GM12864 (cell line): ENCODE measurements around the gene RASL11B.

ENCODE experiments used
- DNase-seq: peaks from one replicate; pipeline ENCODE4 v3.0.0-alpha.2; 2011; ENCODE audit warnings: low read depth
- H3K4me3 ChIP-seq: 2 replicates; pipeline ENCODE4 v1.5.1; 2011; ENCODE audit warnings: mild to moderate bottlenecking, low read depth, low read length, control low read depth
- CTCF ChIP-seq: IDR thresholded peaks from 2 replicates; pipeline ENCODE4 v1.5.1; 2011; ENCODE audit warnings: low read depth, mild to moderate bottlenecking, moderate library complexity, low read length, control low read depth, inconsistent platforms; ENCODE audit errors: missing control alignments

Gene RASL11B

GRCh38 chr4:52843958-52844357 lies 18.2 kb upstream of the RASL11B start:
- no peak for DNase-seq
- H3K4me3 ChIP-seq: no peak overlapping the region
- TF ChIP-seq CTCF: no peak

- DNase-seq: no peak
- no peak for TF ChIP-seq CTCF
- H3K4me3 ChIP-seq: no peak overlapping the region
Measured at GRCh38 chr4:52844596-52844995, 17.5 kb upstream of the RASL11B start.

GRCh38 chr4:52846502-52846901 lies 15.6 kb upstream of the RASL11B start:
- no peak for DNase-seq
- H3K4me3 ChIP-seq: no peak overlapping the region
- TF ChIP-seq CTCF: no peak

DNA sequence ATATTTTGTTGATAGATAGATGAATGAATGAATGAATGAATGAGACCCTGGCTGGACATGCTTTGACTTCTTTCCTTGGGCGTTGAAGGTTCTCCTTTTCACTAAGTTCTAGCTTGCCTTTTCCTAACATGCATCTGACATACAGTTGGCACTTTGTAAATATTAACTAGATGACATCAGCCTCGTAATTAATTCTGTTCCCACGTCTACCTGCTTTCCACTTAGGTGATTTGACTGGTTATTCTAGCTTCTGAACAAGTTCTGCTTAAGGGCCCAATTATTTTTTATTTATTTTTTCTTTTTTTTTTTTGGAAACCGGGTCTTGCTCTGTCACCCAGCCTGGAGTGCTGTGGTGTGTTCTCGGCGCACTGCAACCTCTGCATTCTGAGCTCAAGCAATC lies 13.9 kb upstream of the RASL11B start:
- DNase-seq: no peak
- H3K4me3 ChIP-seq: no peak overlapping the region
- TF ChIP-seq CTCF: no peak

- DNase-seq: no peak
- no peak for TF ChIP-seq CTCF
- no peak overlapping the region for H3K4me3 ChIP-seq
Measured at GRCh38 chr4:52850406-52851124, 11.6 kb upstream of the RASL11B start.

- no peak for TF ChIP-seq CTCF
- no peak overlapping the region for H3K4me3 ChIP-seq
- DNase-seq: no peak
Measured at GRCh38 chr4:52852041-52852440, 10.1 kb upstream of the RASL11B start.

DNA sequence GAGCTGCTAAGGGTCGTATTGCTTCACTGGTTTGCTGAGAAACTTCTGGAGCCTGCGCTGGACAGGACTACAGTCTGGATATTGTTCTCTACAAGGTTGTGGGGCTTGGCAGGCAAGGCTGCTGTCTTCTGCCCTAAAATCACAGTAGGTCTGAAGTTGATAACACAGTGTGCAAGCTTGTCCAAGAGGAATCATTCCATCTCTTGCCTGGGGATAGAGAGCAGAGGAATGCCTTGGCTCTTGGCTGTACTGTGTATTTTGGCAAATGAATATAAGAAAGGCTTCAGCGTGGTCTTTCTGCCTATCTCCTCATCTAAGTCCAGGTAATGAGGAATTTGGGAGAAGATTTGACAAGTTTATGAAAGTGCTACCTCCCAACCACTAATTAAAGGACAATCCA lies 9.4 kb upstream of the RASL11B start:
- no peak overlapping the region for H3K4me3 ChIP-seq
- no peak for DNase-seq
- TF ChIP-seq CTCF: no peak
